Mesothelial cell of epicardium (in vitro differentiated cells): Measurements from ENCODE around the gene C1QTNF1. TPM values are rescaled to one million over a fixed set of nuclear protein-coding genes. Genes with fewer than 3 reads are reported as not detected.

ENCODE experiments used
- DNase-seq, 2 experiments: peaks; one replicate each; pipeline ENCODE4 v3.0.0; 2021; ENCODE audit warnings: low spot score in 2 of 2; ENCODE audit not compliant: unreplicated experiment in 2 of 2
- H3K27ac Mint-ChIP-seq: 2 replicates; pipeline ENCODE4 v1.8.0; 2021; ENCODE audit warnings: mixed read lengths
- H3K27me3 Mint-ChIP-seq: 2 replicates; pipeline ENCODE4 v1.8.0; 2021; ENCODE audit warnings: low read depth, mixed read lengths
- H3K36me3 Mint-ChIP-seq: 2 replicates; pipeline ENCODE4 v1.8.0; 2021; ENCODE audit warnings: mixed read lengths
- H3K4me1 Mint-ChIP-seq: 2 replicates; pipeline ENCODE4 v1.8.0; 2021; ENCODE audit warnings: mixed read lengths
- H3K4me3 Mint-ChIP-seq: 2 replicates; pipeline ENCODE4 v1.8.0; 2021; ENCODE audit warnings: mild to moderate bottlenecking, moderate library complexity, mixed read lengths
- H3K9me3 Mint-ChIP-seq: 2 replicates; pipeline ENCODE4 v1.8.0; 2021; ENCODE audit warnings: mixed read lengths
- CTCF ChIP-seq: fragments of 200-600 bp; sonication (generic); IDR thresholded peaks from one replicate; pipeline ENCODE4 v1.5.0; 2021; ENCODE audit warnings: antibody characterized with exemption; ENCODE audit not compliant: unreplicated experiment
- total RNA-seq: library from RNA; stranded (reverse); gene quantifications from 3 replicates; pipeline ENCODE4 v1.2.1, GENCODE V29; 2021

Gene C1QTNF1
- 21.9 to 22.1 TPM (median 22.1 TPM) in 3 replicates for total RNA-seq

- H3K4me1 Mint-ChIP-seq: peaks cover 42% of the 10 kb centered on the region
- no peaks in the 10 kb centered on the region for H3K9me3 Mint-ChIP-seq
- H3K36me3 Mint-ChIP-seq: no peaks in the 10 kb centered on the region
- peak within 1 kb of the TSS; percentile 77 for H3K27ac Mint-ChIP-seq
- peaks cover 13% of the 10 kb centered on the region for H3K27me3 Mint-ChIP-seq
- peak; percentile 76 for TF ChIP-seq CTCF
- H3K4me3 Mint-ChIP-seq: peak within 1 kb of the TSS; percentile 91
- peak in 1 of 2 experiments; percentile 59 for DNase-seq
These were observed at the start of gene C1QTNF1 for GRCh38 chr17:79023886-79024771. Gene C1QTNF1 (plus strand): TSS chr17:79024169. CDS start chr17:79043969, 19,800 bp downstream.

GRCh38 chr17:78974635-78975591 is 49.1 kb upstream of the C1QTNF1 start:
- H3K27ac Mint-ChIP-seq: peak overlapping the region; percentile 91
- DNase-seq: no peak
- TF ChIP-seq CTCF: no peak
- no peaks in the 10 kb centered on the region for H3K27me3 Mint-ChIP-seq
- peaks cover 51% of the 10 kb centered on the region for H3K4me1 Mint-ChIP-seq
- peaks cover 6% of the 10 kb centered on the region for H3K36me3 Mint-ChIP-seq
- H3K4me3 Mint-ChIP-seq: peak overlapping the region; percentile 5
- no peaks in the 10 kb centered on the region for H3K9me3 Mint-ChIP-seq

- DNase-seq: no peak
- Mint-ChIP-seq H3K27ac (peak overlapping the region; percentile 76), H3K4me1 (peaks cover 47% of the 10 kb centered on the region), H3K27me3 (no peaks in the 10 kb centered on the region), H3K4me3 (peak overlapping the region; percentile 54), H3K9me3 (no peaks in the 10 kb centered on the region), H3K36me3 (no peaks in the 10 kb centered on the region)
- no peak for TF ChIP-seq CTCF
These were observed 46.9 kb upstream of the C1QTNF1 start for GRCh38 chr17:78976907-78977680.

GRCh38 chr17:78977681-78977943 is 46.4 kb upstream of the C1QTNF1 start:
- Mint-ChIP-seq H3K27me3 (no peaks in the 10 kb centered on the region), H3K4me3 (peak overlapping the region; percentile 54), H3K27ac (peak overlapping the region; percentile 76), H3K4me1 (peaks cover 44% of the 10 kb centered on the region), H3K9me3 (no peaks in the 10 kb centered on the region), H3K36me3 (no peaks in the 10 kb centered on the region)
- no peak for DNase-seq
- no peak for TF ChIP-seq CTCF
